Left cardiac atrium (tissue), 4 donors: ENCODE data around the gene HSPBAP1. TPM values are rescaled to one million over a fixed set of nuclear protein-coding genes. Genes with fewer than 3 reads are reported as not detected.

Experiments used
- ATAC-seq, 2 donors: fragments of 200-7000 bp; cut with Tn5 transposase; one replicate each; pipeline ENCODE4 v1.9.1; 2020; ENCODE audit warnings: mild to moderate bottlenecking in 2 of 2, moderate library complexity in 2 of 2
- DNase-seq: peaks from one replicate; pipeline ENCODE4 v3.0.0-alpha.2; 2020
- intact Hi-C, 2 donors: fragments of 100-400 bp; cut with DNase I; formaldehyde crosslinking; loops; one replicate each; pipeline versions ENCODE4 v1.14.1 to v1.15.1; 2022 to 2023
- long read RNA-seq: library from polyadenylated mRNA; unstranded; transcript quantifications from one replicate; pipeline ENCODE4 v2.0.0, GENCODE V29; 2021
- total RNA-seq, 2 donors: library from RNA; stranded (reverse); fragmentation: NEBNext Ultra II Directional; extraction: Animal tissue kit (Norgen Biotek cat#: 25700); gene quantifications; one replicate each; pipeline ENCODE4 v1.2.1, GENCODE V29; 2021
- donor health status: DM: no; HTN: yes; CAD: no.
- donor health status: DM: no; HTN: yes; CAD: no; lungs with severe emphysema.
- donor health status: DM: yes; HTN: yes; CAD: no.
- donor health status: Dilated cardiomyopathy.

Gene HSPBAP1
- total RNA-seq: 1 to 10 TPM; 6.2 to 6.3 TPM
- long read RNA-seq, partial matches to known transcripts: 0 of 3 reads
- long read RNA-seq, other reads (novel, unspliced or antisense): 0 of 3 reads

GRCh38 chr3:122793568-122794416 is at the start of gene HSPBAP1:
HSPBAP1 (minus strand) TSS chr3:122793831; CDS start chr3:122793680, 151 bp downstream.
- ATAC-seq: peak; percentile 79 to 85
- peak; percentile 95 for DNase-seq
- intact Hi-C loops: no loop called here

GRCh38 chr3:122835590-122835989 is 42.0 kb upstream of the HSPBAP1 start:
- intact Hi-C loops: no loop called here
- ATAC-seq: no peak
- DNase-seq: no peak

- intact Hi-C loops: no loop called here
- DNase-seq (no peak), ATAC-seq (no peak)
Observed at GRCh38 chr3:122828281-122828680, 34.6 kb upstream of the HSPBAP1 start.

- DNase-seq (no peak), ATAC-seq (no peak)
- intact Hi-C loops: no loop called here
Observed at GRCh38 chr3:122826278-122826677, 32.6 kb upstream of the HSPBAP1 start.

- DNase-seq (no peak), ATAC-seq (peak in 1 of 2 donors; percentile 64)
- intact Hi-C loops: no loop called here
Observed at GRCh38 chr3:122825460-122825859, 31.8 kb upstream of the HSPBAP1 start.

GRCh38 chr3:122824465-122825381 is 31.1 kb upstream of the HSPBAP1 start:
- DNase-seq (no peak), ATAC-seq (no peak)
- intact Hi-C loops: no loop called here

DNA sequence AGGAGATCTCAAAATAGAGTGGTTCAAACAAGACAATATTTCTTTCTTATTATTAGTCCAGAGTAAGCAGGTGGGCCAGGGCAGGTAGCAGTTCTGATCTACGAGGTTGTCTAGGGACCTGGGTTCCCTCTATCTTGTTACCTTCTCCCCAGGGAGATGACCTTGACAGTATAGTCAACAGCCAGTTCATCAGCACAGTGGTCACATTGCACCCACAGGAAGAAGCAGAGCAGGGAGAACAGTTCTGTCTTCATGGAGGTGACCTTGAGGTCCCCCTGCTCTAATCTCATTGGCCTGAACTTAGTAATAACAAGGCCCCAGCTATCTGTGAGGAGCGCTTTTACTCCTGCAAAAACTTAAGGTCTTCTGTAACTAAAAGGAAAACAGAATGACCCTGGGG is 23.0 kb upstream of the HSPBAP1 start:
- ATAC-seq (no peak), DNase-seq (no peak)
- intact Hi-C loops: no loop called here

DNA sequence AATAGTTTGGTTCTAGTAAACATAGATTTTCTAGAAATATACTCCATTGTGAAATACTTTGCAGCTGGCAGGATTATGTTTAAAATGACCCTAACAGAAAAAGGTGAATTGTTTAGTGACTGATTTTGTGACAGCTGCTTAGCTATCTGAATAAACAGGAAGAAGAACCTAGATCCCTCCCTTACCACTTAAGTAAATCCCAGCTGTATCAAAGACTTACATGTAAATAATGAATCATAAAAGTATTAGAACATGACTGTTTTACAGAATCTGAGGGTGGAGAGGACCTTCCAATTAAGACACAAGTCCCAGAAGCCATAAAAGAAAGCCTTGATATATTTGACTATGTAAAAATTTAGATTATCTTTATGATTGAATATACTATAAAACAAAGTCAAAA is 17.1 kb upstream of the HSPBAP1 start:
- ATAC-seq (no peak), DNase-seq (no peak)
- intact Hi-C loops: no loop called here

GRCh38 chr3:122803977-122804376 is 10.3 kb upstream of the HSPBAP1 start:
- ATAC-seq: no peak
- intact Hi-C loops: no loop called here
- DNase-seq: no peak

DNA sequence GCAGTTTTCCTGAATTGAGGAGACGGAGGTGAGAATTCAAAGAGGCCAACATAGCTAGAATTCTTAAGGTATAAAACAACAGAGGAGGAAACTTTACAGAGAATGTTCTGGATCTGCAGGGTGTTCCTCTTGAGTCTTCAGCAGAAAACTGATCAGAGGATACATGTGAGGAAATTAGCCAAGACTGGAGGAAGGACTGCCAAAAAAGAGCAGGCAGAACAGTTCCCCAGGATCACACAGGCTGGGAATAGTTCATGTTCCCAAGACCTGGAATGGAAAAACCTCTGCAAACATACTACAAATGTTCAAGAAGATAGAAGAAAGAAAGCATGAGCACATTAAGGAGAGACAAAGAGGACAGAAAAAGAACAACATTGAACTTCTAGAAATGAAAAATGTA is 8.7 kb upstream of the HSPBAP1 start:
- ATAC-seq: no peak
- DNase-seq: no peak
- intact Hi-C loops: no loop called here

DNA sequence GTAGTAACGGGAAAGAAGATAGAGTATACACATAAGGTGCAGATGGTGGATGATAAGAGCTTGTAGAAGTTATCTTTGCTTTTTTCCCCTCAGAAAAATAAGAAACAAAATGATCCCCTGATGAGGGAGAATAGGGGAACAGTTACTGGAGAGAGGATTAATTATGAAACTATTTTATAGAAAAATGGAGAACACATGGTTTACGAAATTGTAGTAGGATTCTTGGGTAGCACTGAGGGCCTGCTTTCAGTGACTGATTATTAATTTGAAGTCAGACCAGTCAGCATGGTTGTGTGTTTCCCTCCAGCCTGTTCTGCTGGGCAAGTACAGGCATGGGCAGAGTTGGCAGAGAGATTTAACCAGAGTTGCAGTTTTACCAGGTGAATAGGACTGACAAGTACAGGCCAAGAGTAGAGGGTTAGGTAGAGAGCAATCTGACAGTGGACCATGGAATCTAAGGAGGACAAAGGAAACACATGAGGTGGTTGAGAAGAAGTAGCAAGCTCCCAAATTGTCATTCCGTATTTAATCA is 7.1 kb upstream of the HSPBAP1 start:
- DNase-seq (no peak), ATAC-seq (no peak)
- intact Hi-C loops: no loop called here

GRCh38 chr3:122800031-122800430 is 6.4 kb upstream of the HSPBAP1 start:
- DNase-seq (no peak), ATAC-seq (no peak)
- intact Hi-C loops: no loop called here

DNA sequence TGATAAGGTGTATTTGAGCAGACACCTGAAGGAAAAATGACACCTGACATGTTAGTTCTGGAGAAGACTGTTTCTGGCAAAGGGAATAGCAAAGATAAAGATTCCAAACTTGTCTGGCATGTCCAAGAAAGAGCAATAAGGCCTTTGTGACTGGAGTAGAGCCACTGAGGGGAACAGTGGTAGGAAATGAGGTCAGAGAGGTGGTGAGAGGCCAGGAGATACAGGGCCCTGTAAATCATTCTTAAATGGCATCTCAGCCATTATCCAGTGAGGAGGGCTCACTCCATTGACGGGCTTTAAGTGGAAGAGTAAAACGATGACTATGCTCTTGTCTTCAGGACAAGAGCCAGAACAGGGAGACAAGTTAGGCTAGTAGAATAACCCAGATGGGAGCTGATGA is 5.7 kb upstream of the HSPBAP1 start:
- DNase-seq (no peak), ATAC-seq (no peak)
- intact Hi-C loops: no loop called here

DNA sequence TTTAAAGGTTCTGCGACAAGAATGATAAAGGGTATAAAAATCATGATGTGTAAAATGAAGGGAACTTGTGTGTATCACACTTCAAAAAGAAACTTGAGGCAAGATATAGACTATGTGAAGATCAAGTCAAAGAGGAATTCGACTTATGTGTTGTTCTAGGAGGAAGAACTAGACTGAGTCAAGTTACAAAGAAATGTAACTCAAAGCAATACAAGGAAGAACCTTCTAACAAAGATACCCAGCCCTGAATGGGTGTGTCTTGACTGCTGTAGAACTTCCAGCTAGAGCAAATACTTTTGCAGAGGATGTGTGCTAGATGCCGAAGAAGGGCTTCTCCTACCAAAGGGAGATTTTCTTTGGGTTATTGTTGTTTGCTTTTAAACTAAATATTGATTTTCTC is 3.7 kb upstream of the HSPBAP1 start:
- no peak for ATAC-seq
- intact Hi-C loops: no loop called here
- no peak for DNase-seq

GRCh38 chr3:122795674-122796195 is 2.1 kb upstream of the HSPBAP1 start:
- no peak for ATAC-seq
- intact Hi-C loops: no loop called here
- DNase-seq: no peak

GRCh38 chr3:122794779-122795673 is 1.4 kb upstream of the HSPBAP1 start, which contains the start of gene SLC49A4:
SLC49A4 (plus strand) TSS chr3:122795069; CDS start chr3:122795193, 124 bp downstream.
- ATAC-seq: peak; percentile 91 to 95
- intact Hi-C loops: no loop called here

DNA sequence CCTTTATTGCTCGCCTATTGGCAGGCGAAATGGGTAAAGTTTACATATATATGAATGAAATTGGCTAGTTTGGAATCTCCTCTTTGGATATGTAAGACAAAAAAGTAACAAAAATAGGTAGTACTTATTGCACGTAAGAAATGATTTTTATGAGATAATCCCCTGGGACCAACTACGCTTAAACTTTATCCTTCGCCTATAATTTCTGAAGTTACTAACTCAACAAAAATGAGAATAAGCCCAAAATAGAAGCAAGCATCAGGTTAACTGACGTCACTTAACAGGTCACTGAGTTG is 800 bp upstream of the HSPBAP1 start:
- DNase-seq (no peak), ATAC-seq (no peak)
- intact Hi-C loops: no loop called here

More at GRCh38 chr3:122794779-122795673, 1.4 kb upstream of the HSPBAP1 start, which contains the start of gene SLC49A4:
- peak; percentile 79 for DNase-seq

DNA sequence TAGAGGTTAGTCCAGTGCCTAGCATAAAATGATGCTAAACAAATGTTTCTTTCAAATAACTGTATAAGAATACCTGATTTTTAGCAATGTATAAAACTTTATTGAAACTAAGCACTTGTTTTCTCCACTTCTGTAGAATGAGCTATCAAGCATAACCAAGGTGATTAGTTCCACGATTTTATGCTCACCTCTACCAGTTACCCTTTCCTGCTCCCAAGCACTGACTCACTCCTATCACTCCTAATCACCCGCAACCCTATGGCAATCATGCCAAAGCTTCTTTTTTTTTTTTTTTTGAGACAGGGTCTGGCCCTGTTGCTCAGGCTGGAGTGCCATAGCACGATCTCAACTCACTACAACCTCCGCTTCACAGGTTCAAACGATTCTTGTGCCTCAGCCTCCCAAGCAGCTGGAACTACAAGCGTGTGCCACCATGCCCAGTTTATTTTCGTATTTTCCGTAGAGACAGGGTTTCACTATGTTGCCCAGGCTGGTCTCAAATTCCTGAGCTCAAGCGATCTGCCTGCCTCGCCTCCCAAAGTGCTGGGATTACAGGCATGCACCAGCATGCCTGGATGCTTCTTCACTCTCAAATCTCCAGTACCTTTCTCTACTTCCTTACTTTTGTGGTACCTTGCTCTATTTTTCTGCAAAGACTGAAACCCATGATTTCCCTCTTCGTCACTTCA is 3.9 kb downstream of the HSPBAP1 start:
- ATAC-seq (no peak), DNase-seq (no peak)
- intact Hi-C loops: no loop called here
